HCT116 (cell line): ENCODE data around the gene SMIM44. TPM values are rescaled to one million over a fixed set of nuclear protein-coding genes. Genes with fewer than 3 reads are reported as not detected.

Experiments
- ATAC-seq: fragments of 200-7000 bp; cut with Tn5 transposase; 2 replicates; pipeline ENCODE4 v1.9.1; 2020; ENCODE audit warnings: mild to moderate bottlenecking, moderate library complexity
- BruUV-seq: library from RNA; stranded (reverse); fragments of 400-500 nt; replicated peaks from 2 replicates; lab custom pipeline; 2021; lab: Mats Ljungman, UMichigan
- CTCF ChIA-PET: fragments of 300-600 bp; sonication (Branson Sonifier 250); formaldehyde crosslinking; loops from one replicate; lab custom pipeline; 2021; ENCODE audit warnings: antibody characterized with exemption; lab: Charles Lee
- POLR2A ChIA-PET: fragments of 300-600, 350-600 bp; sonication (Branson Sonifier 250); formaldehyde crosslinking; loops from one replicate; lab custom pipeline; 2021; ENCODE audit warnings: antibody characterized with exemption; lab: Charles Lee
- RAD21 ChIA-PET, 2 experiments: fragments of 300-600 bp; sonication (Branson Sonifier 250); formaldehyde crosslinking; loops; one replicate each; lab custom pipeline; 2023; ENCODE audit warnings: low total read pairs in 2 of 2; ENCODE audit not compliant: uncharacterized antibody in 2 of 2, unreplicated experiment in 2 of 2, low non-redundant PET in 1 of 2; lab: Charles Lee
- DNase-seq: peaks from one replicate; pipeline ENCODE4 v3.0.0-alpha.2; 2010; ENCODE audit warnings: low read depth, low spot score
- H2AFZ ChIP-seq: fragments of 200-600 bp; shearing (Covaris generic), sonication (generic); 2 replicates; pipeline ENCODE4 v1.6.1; 2017; ENCODE audit warnings: low read depth, mixed run types, mixed read lengths, antibody characterized with exemption, low read length; ENCODE audit not compliant: poor library complexity, severe bottlenecking
- H3K27ac ChIP-seq: 2 replicates; pipeline ENCODE4 v1.5.1; 2012; ENCODE audit warnings: low read depth, low read length
- H3K27me3 ChIP-seq: fragments of 200-600 bp; sonication (generic); 2 replicates; pipeline ENCODE4 v1.6.1; 2016; ENCODE audit warnings: mixed run types, low read length, mixed read lengths; ENCODE audit not compliant: insufficient read depth
- H3K36me3 ChIP-seq, 2 experiments: fragments of 200-500 bp in 1 of 2; fragments of 200-600 bp in 1 of 2; sonication (Bioruptor generic) in 1 of 2; sonication (generic) in 1 of 2; 2 replicates each; pipeline versions ENCODE4 v1.5.1 to v1.6.1; 2014 to 2016; ENCODE audit warnings: low read length in 2 of 2, inconsistent platforms in 1 of 2, mixed read lengths in 1 of 2, mixed run types in 1 of 2; ENCODE audit not compliant: insufficient read depth in 2 of 2, control insufficient read depth in 1 of 2
- H3K4me1 ChIP-seq, 2 experiments: fragments of 200-600 bp in 1 of 2; sonication (generic) in 1 of 2; 2 replicates each; pipeline versions ENCODE4 v1.5.1 to v1.6.1; 2012 to 2017; ENCODE audit warnings: low read length in 2 of 2, inconsistent platforms in 1 of 2, mild to moderate bottlenecking in 1 of 2, mixed read lengths in 1 of 2, mixed run types in 1 of 2, moderate library complexity in 1 of 2; ENCODE audit not compliant: insufficient read depth in 2 of 2, control insufficient read depth in 1 of 2
- H3K4me2 ChIP-seq: fragments of 200-600 bp; sonication (generic); 2 replicates; pipeline ENCODE4 v1.6.1; 2017; ENCODE audit warnings: mixed run types, low read length, mixed read lengths
- H3K4me3 ChIP-seq, 2 experiments: fragments of 200-600 bp in 1 of 2; sonication (generic) in 1 of 2; replicated peaks in 1 of 2; 2 replicates each; pipeline ENCODE4 v1.5.1; 2011 to 2016; ENCODE audit warnings: low read length in 2 of 2, control low read depth in 1 of 2, low read depth in 1 of 2, mild to moderate bottlenecking in 1 of 2, mixed read lengths in 1 of 2, mixed run types in 1 of 2
- H3K79me2 ChIP-seq: fragments of 200-600 bp; sonication (generic); 2 replicates; pipeline ENCODE4 v1.6.1; 2017; ENCODE audit warnings: mild to moderate bottlenecking, mixed run types, low read length, moderate library complexity, mixed read lengths; ENCODE audit not compliant: insufficient read depth
- H3K9ac ChIP-seq: fragments of 200-600 bp; sonication (generic); 2 replicates; pipeline ENCODE4 v1.6.1; 2016; ENCODE audit warnings: low read length, mixed read lengths
- H3K9me2 ChIP-seq: fragments of 200-600 bp; sonication (generic), shearing (Covaris generic); 2 replicates; pipeline ENCODE4 v1.6.1; 2017; ENCODE audit warnings: mixed run types, mild to moderate bottlenecking, moderate library complexity; ENCODE audit not compliant: insufficient read depth
- H3K9me3 ChIP-seq, 2 experiments: fragments of 200-500 bp in 1 of 2; fragments of 200-600 bp in 1 of 2; sonication (Bioruptor generic) in 1 of 2; sonication (generic) in 1 of 2; 2 replicates each; pipeline ENCODE4 v1.6.1; 2014 to 2017; ENCODE audit warnings: low read length in 2 of 2, mixed read lengths in 2 of 2, inconsistent platforms in 1 of 2, low read depth in 1 of 2, mild to moderate bottlenecking in 1 of 2, mixed run types in 1 of 2, moderate library complexity in 1 of 2; ENCODE audit not compliant: control insufficient read depth in 1 of 2, insufficient read depth in 1 of 2
- H4K20me1 ChIP-seq: fragments of 200-600 bp; sonication (generic), shearing (Covaris generic); 2 replicates; pipeline ENCODE4 v1.6.1; 2017; ENCODE audit warnings: mixed run types, mild to moderate bottlenecking, moderate library complexity; ENCODE audit not compliant: insufficient read depth
- ELF1 ChIP-seq: IDR thresholded peaks from 2 replicates; pipeline ENCODE4 v1.6.1; 2012; ENCODE audit warnings: low read depth, borderline replicate concordance
- EZH2 ChIP-seq: fragments of 200-600 bp; sonication (generic); IDR thresholded peaks from 2 replicates; pipeline ENCODE4 v1.6.1; 2017; ENCODE audit warnings: antibody characterized with exemption, mixed run types
- FOSL1 ChIP-seq: IDR thresholded peaks from 2 replicates; pipeline ENCODE4 v1.6.1; 2012; ENCODE audit warnings: low read depth
- YY1 ChIP-seq: IDR thresholded peaks from 2 replicates; pipeline ENCODE4 v1.6.1; 2011; ENCODE audit warnings: low read length, low read depth, moderate library complexity, mild to moderate bottlenecking; ENCODE audit not compliant: insufficient replicate concordance; ENCODE audit errors: extremely low read depth
- ZNF274 ChIP-seq: fragments of 200-500 bp; sonication (Bioruptor generic); IDR thresholded peaks from 2 replicates; pipeline ENCODE4 v1.6.1; 2014; ENCODE audit warnings: mild to moderate bottlenecking, low read depth, low read length, inconsistent platforms
- intact Hi-C: fragments of 100-400 bp; cut with micrococcal nuclease; formaldehyde crosslinking; loops from 2 replicates; pipeline ENCODE4 v1.10.0; 2022
- total RNA-seq: library from RNA; stranded (reverse); gene quantifications from one replicate; pipeline ENCODE4 v1.2.1, GENCODE V29; 2021; ENCODE audit not compliant: unreplicated experiment
- TF ChIP-seq, protein P1 (sequence below): IDR thresholded peaks from 2 replicates; pipeline ENCODE4 v1.6.1; 2011; ENCODE audit warnings: mild to moderate bottlenecking, low read length, moderate library complexity; ENCODE audit not compliant: insufficient replicate concordance; ENCODE audit errors: extremely low read depth
- TF ChIP-seq, protein P2 (sequence below): IDR thresholded peaks from 2 replicates; pipeline ENCODE4 v1.6.1; 2012

The SMIM44 gene
- total RNA-seq, 1 experiment from 2014 or later: not detected

DNA sequence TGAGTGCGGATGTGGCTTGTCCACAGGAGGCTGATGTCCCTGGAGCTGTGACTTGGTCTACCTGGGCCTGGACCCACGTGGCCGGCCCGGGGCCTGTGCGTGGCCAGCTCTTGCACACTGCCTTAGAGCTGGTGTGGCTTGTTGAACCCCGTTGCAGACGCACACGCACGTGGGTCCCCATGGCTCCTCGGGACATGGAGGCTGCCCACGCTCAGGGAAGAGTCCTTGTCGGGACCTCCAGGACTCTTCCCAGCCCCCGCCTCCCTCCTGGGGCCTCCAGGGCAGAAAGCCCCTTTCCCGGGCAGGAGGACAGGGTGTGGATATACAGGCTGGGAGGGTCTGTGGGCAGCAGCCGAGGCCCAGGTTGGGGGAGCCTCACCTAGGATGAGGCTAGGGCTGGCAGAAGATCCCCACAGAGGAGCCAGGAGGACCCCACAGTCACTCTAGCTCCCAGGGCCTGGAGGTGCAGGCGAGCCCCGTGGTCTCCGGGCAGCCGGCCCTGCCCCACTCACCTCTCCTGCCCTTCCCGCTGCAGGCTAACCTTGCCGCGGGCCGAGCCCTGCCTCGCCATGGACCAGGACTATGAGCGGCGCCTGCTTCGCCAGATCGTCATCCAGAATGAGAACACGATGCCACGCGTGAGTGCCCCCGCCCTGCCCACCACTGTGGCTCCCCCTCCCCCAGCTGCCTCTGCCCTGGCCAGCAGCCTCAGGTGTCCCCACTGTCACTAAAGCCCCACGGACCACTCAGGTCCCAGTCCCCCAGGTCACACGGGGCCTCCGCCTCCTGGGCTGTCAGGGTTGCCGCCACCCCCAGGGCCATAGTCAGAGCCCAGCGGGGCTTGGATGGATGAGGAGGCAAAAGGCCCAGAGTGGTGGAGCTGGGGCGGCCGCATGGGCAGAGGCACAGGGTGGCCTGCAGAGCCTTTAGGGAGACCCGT lies 39.5 kb upstream of the SMIM44 start:
- CTCF ChIA-PET: no interaction called here
- intact Hi-C loops: no loop called here
- POLR2A ChIA-PET: no interaction called here
- Histone ChIP-seq H3K9me2 (no peaks in the 10 kb centered on the region), H2AFZ (no peak overlapping the region), H3K9ac (no peak overlapping the region), H3K27ac (no peak overlapping the region), H3K36me3 (peaks cover 13 to 16% of the 10 kb centered on the region in 2 experiments; a peak in 3 of 4 replicates), H3K4me3 (no peak overlapping the region), H3K4me2 (no peak overlapping the region), H4K20me1 (no peaks in the 10 kb centered on the region), H3K9me3 (no peaks in the 10 kb centered on the region), H3K4me1 (peaks cover 0 to 13% of the 10 kb centered on the region in 2 experiments; a peak in 1 of 4 replicates), H3K27me3 (no peaks in the 10 kb centered on the region), H3K79me2 (peaks cover 45% of the 10 kb centered on the region)
- TF ChIP-seq YY1 (no peak), FOSL1 (no peak), EZH2 (no peak), ZNF274 (no peak), ELF1 (no peak)
- TF ChIP-seq, protein P1, sequence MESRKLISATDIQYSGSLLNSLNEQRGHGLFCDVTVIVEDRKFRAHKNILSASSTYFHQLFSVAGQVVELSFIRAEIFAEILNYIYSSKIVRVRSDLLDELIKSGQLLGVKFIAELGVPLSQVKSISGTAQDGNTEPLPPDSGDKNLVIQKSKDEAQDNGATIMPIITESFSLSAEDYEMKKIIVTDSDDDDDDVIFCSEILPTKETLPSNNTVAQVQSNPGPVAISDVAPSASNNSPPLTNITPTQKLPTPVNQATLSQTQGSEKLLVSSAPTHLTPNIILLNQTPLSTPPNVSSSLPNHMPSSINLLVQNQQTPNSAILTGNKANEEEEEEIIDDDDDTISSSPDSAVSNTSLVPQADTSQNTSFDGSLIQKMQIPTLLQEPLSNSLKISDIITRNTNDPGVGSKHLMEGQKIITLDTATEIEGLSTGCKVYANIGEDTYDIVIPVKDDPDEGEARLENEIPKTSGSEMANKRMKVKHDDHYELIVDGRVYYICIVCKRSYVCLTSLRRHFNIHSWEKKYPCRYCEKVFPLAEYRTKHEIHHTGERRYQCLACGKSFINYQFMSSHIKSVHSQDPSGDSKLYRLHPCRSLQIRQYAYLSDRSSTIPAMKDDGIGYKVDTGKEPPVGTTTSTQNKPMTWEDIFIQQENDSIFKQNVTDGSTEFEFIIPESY: no peak
- TF ChIP-seq, protein P2, sequence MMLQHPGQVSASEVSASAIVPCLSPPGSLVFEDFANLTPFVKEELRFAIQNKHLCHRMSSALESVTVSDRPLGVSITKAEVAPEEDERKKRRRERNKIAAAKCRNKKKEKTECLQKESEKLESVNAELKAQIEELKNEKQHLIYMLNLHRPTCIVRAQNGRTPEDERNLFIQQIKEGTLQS: no peak
- ATAC-seq: no peak
- no TSS peak for BruUV-seq
- RAD21 ChIA-PET: no interaction called here
- no peak for DNase-seq
